Prostate gland (tissue), 2 donors: ENCODE data around the gene NFIX. TPM values are rescaled to one million over a fixed set of nuclear protein-coding genes. Genes with fewer than 3 reads are reported as not detected.
A peak's percentile ranks its signal among the peaks of the same experiment; 100 is the strongest.
"Not testable (repeated sequence)": the region's sequence is repeated elsewhere in the genome, so short reads cannot be mapped to it uniquely, and the experiment has no call there.

Experiments
- DNase-seq: peaks from one replicate; pipeline ENCODE4 v3.0.0-alpha.2; 2019; ENCODE audit warnings: low spot score
- H3K27ac ChIP-seq, 2 donors: fragments of 200-600 bp; sonication (generic); 2 replicates each; pipeline ENCODE4 v1.5.1; 2017 to 2019
- H3K27me3 ChIP-seq: fragments of 200-600 bp; sonication (generic); replicated peaks from 2 replicates; pipeline ENCODE4 v1.5.1; 2019; ENCODE audit not compliant: insufficient read depth
- H3K36me3 ChIP-seq, 2 donors: fragments of 200-600 bp; sonication (generic); 1 replicate in 1 of 2; 2 replicates in 1 of 2; pipeline versions ENCODE4 v1.5.1 to v1.8.1; 2017 to 2019
- H3K4me1 ChIP-seq: fragments of 200-600 bp; sonication (generic); replicated peaks from 2 replicates; pipeline ENCODE4 v1.5.1; 2019
- H3K4me3 ChIP-seq, 2 donors: fragments of 200-600 bp; sonication (generic); 2 replicates each; pipeline ENCODE4 v1.5.1; 2017 to 2019
- H3K9me3 ChIP-seq: fragments of 200-600 bp; sonication (generic); 2 replicates; pipeline ENCODE4 v1.5.1; 2017
- POLR2A ChIP-seq: fragments of 450-650 bp; IDR thresholded peaks from one replicate; pipeline ENCODE4 v1.6.1; 2016; ENCODE audit warnings: antibody characterized with exemption, mild to moderate bottlenecking
- POLR2AphosphoS5 ChIP-seq: sonication (generic); formaldehyde crosslinking; IDR thresholded peaks from one replicate; pipeline ENCODE4 v1.6.1; 2017; ENCODE audit warnings: antibody characterized with exemption
- WGBS: methylation state at CpG from one replicate; pipeline ENCODE4 v1.1.5; 2018; 5-methylcytosine and 5-hydroxymethylcytosine counted together
- intact Hi-C: fragments of 100-400 bp; cut with DNase I; formaldehyde crosslinking; loops from one replicate; pipeline ENCODE4 v1.14.2; 2022
- total RNA-seq, 2 donors: library from RNA; depleted of rRNA; stranded (reverse); fragments of >200 nt; gene quantifications; one replicate each; pipeline ENCODE4 v1.1.0, GENCODE V29; 2016
- TF ChIP-seq, protein P1 (sequence below), 4 experiments: fragments of 200-600 bp in 2 of 4; fragments of 450-650 bp in 2 of 4; sonication (generic) in 2 of 4; IDR thresholded peaks; 1 replicate in 3 of 4; 2 replicates in 1 of 4; pipeline ENCODE4 v1.5.1; 2016 to 2019; ENCODE audit warnings: antibody characterized with exemption in 4 of 4, mild to moderate bottlenecking in 2 of 4, moderate library complexity in 2 of 4

The NFIX gene
- total RNA-seq, 2 donors from 2014 or later = 185 to 286 TPM

DNA sequence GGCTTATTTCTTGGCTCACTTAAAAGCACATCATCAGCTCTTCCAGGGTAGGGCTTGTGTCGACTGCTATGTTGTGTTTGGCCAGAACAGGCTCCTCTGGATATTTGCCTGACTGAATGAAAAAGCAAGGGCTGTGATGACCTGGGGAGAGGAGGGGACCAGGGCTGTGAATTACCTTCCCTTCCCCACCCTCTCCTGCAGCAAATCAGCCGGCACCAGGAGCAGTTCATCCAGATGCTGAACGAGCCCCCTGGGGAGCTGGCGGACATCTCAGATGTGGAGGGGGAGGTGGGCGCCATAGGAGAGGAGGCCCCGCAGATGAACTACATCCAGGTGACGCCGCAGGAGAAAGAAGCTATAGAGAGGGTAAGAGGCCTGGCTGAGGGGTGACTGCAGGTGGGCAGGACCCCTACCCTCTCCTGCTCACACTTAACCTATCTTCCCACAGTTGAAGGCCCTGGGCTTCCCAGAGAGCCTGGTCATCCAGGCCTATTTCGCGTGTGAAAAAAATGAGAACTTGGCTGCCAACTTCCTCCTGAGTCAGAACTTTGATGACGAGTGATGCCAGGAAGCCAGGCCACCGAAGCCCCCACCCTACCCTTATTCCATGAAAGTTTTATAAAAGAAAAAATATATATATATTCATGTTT is 42.7 kb upstream of the NFIX start:
- TF ChIP-seq, protein P1, sequence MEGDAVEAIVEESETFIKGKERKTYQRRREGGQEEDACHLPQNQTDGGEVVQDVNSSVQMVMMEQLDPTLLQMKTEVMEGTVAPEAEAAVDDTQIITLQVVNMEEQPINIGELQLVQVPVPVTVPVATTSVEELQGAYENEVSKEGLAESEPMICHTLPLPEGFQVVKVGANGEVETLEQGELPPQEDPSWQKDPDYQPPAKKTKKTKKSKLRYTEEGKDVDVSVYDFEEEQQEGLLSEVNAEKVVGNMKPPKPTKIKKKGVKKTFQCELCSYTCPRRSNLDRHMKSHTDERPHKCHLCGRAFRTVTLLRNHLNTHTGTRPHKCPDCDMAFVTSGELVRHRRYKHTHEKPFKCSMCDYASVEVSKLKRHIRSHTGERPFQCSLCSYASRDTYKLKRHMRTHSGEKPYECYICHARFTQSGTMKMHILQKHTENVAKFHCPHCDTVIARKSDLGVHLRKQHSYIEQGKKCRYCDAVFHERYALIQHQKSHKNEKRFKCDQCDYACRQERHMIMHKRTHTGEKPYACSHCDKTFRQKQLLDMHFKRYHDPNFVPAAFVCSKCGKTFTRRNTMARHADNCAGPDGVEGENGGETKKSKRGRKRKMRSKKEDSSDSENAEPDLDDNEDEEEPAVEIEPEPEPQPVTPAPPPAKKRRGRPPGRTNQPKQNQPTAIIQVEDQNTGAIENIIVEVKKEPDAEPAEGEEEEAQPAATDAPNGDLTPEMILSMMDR (IDR thresholded peaks at IDR 0.05) = no peak
- TF ChIP-seq POLR2A (no peak), POLR2AphosphoS5 (no peak)
- 55% methylated on average over 12 of the region's 12 CpGs for WGBS
- Histone ChIP-seq H3K27ac (no peak overlapping the region), H3K4me1 (peaks cover 6% of the 10 kb centered on the region), H3K4me3 (no peak overlapping the region), H3K9me3 (no peaks in the 10 kb centered on the region), H3K27me3 (no peaks in the 10 kb centered on the region), H3K36me3 (peaks cover 11 to 33% of the 10 kb centered on the region in 2 donors)
- DNase-seq = no peak
- intact Hi-C loops = no loop called here

DNA sequence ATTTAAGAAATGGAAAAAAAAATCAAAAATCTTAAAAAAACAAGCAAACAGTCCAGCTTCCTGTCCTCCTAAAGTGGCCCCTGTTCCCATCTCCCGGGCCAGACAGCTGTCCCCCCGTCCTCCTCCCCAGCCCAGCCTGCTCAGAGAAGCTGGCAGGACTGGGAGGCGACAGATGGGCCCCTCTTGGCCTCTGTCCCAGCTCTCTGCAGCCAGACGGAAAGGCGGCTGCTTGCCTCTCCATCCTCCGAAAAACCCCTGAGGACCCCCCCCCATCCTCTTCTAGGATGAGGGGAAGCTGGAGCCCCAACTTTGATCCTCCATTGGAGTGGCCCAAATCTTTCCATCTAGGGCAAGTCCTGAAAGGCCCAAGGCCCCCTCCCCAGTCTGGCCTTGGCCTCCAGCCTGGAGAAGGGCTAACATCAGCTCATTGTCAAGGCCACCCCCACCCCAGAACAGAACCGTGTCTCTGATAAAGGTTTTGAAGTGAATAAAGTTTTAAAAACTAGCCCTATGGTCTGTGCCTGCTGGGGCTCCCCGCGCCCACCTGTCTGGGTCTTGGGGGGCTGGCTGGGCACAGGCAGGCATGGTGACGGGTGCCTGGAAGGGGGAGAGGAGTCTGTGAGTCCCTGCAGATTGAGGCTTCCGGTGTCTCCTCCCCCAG is 42.0 kb upstream of the NFIX start:
- no peak for DNase-seq
- Histone ChIP-seq H3K27ac (no peak overlapping the region), H3K36me3 (peaks cover 11 to 30% of the 10 kb centered on the region in 2 donors), H3K27me3 (no peaks in the 10 kb centered on the region), H3K4me3 (no peak overlapping the region), H3K9me3 (no peaks in the 10 kb centered on the region), H3K4me1 (peaks cover 6% of the 10 kb centered on the region)
- TF ChIP-seq POLR2AphosphoS5 = no peak
- no peak for TF ChIP-seq POLR2A
- intact Hi-C loops = no loop called here
- 42% methylated on average over 11 of the region's 11 CpGs for WGBS

DNA sequence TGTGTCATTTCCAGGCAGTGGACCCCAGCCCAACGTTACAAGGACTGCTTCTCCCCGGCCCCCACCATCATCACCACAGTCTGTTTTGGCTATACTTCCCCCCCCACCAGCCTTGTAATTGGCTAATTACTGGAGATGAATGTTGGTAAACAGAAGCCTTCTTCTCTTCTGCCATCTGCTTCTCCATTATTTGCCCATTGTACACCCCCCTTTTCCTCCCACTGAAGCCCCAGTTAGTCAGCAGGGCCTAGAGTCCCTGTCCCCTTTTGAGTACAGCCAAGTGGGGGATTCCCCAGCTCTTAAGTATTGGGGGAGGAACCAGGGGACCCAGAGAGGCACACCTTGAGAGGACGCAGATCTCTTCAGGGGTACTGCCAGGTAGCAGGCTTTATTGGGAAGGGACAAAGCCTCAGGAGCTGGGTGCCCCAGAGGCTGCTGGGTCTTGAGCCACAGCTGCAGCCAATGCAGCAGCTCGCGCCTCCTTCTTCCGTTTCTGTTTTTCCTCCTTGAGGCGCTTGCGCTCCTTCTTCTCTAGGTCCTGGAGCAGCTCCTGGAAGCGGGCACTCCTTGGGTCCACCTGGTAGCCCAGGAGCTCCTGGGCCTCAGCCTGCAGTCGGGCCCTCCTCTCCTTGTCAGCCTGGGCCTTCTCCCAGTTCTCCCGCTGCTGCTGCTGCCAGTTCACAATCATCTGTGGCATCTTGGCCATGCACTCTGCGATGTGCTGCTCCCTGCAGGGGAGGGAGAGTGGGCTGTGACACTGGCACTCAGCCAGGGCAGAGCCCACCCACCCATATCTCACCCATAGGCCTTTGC is 41.3 kb upstream of the NFIX start:
- Histone ChIP-seq H3K27ac (no peak overlapping the region), H3K27me3 (no peaks in the 10 kb centered on the region), H3K4me1 (peaks cover 6% of the 10 kb centered on the region), H3K9me3 (no peaks in the 10 kb centered on the region), H3K36me3 (peaks cover 5 to 22% of the 10 kb centered on the region in 2 donors), H3K4me3 (no peak overlapping the region)
- intact Hi-C loops = no loop called here
- no peak for DNase-seq
- TF ChIP-seq POLR2AphosphoS5 (no peak), POLR2A (no peak)
- TF ChIP-seq, protein P1 (IDR thresholded peaks at IDR 0.05) = no peak
- WGBS = 52% methylated on average over 12 of the region's 12 CpGs

DNA sequence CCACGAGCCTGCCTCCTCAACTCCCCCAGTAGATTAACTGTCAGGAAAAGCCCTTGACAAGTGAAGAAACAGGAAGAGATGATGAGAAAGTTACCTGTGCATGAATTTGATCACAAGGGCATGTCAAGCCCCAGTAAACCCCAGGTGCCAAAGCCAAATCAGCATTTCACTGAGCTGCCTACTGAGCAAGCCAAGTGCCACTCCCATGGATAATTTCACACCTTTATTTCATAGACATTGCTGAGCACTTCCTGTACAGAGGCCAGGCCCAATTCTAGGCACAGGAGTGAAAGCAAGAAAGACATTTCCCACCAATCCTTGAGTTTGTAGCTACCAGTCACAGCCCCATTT is 40.7 kb upstream of the NFIX start:
- Histone ChIP-seq H3K27ac (no peak overlapping the region), H3K36me3 (peaks cover 0 to 16% of the 10 kb centered on the region in 2 donors), H3K27me3 (no peaks in the 10 kb centered on the region), H3K4me3 (no peak overlapping the region), H3K4me1 (peaks cover 6% of the 10 kb centered on the region), H3K9me3 (no peaks in the 10 kb centered on the region)
- no peak for DNase-seq
- whole genome bisulfite sequencing = 25% methylated on average over 1 of the region's 1 CpG
- TF ChIP-seq POLR2A (no peak), POLR2AphosphoS5 (no peak)
- TF ChIP-seq, protein P1 (IDR thresholded peaks at IDR 0.05) = no peak
- intact Hi-C loops = no loop called here

DNA sequence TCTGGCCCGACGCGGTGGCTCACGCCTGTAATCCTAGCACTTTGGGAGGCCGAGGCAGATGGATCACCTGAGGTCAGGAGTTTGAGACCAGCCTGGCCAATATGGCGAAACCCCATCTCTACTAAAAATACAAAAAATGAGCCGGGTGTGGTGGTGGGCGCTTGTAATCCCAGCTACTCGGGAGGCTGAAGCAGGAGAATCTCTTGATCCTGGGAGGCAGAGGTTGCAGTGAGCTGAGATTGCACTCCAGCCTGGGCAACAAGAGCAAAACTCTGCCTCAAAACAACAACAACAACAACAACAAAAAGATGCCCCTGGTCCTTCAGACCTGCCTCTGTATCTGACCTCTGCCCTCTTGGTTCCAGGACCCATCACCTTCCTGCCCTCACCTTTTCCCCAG is 39.7 kb upstream of the NFIX start:
- DNase-seq, H3K9me3 ChIP-seq, intact Hi-C loops, H3K4me3 ChIP-seq, H3K27me3 ChIP-seq, H3K4me1 ChIP-seq: not testable (repeated sequence)
- Histone ChIP-seq H3K36me3 (peaks cover 0 to 15% of the 10 kb centered on the region in 2 donors), H3K27ac (peak overlapping the region in 1 of 2 donors; percentile 95)
- 90% methylated on average over 9 of the region's 9 CpGs for WGBS
